WERI-Rb-1 (cell line): ENCODE results near the gene KCNMA1.

Experiments
- DNase-seq: peaks from one replicate; pipeline ENCODE4 v3.0.0-alpha.2; 2020
- H3K27ac ChIP-seq: fragments of 250-450 bp; sonication (Bioruptor Pico); 2 replicates; pipeline ENCODE4 v1.5.1; 2020; ENCODE audit warnings: mild to moderate bottlenecking, moderate library complexity
- H3K27me3 ChIP-seq: fragments of 250-450 bp; sonication (Bioruptor Pico); 2 replicates; pipeline ENCODE4 v1.5.1; 2021; ENCODE audit warnings: mild to moderate bottlenecking, low read depth, moderate library complexity; ENCODE audit not compliant: insufficient read depth, severe bottlenecking
- H3K36me3 ChIP-seq: fragments of 250-450 bp; sonication (Bioruptor Pico); 2 replicates; pipeline ENCODE4 v1.5.1; 2020; ENCODE audit warnings: mild to moderate bottlenecking, moderate library complexity
- H3K4me3 ChIP-seq: 2 replicates; pipeline ENCODE4 v1.5.1; 2011; ENCODE audit warnings: low read depth, mild to moderate bottlenecking, control low read depth, low read length
- H3K9me3 ChIP-seq: fragments of 250-450 bp; sonication (Bioruptor Pico); 2 replicates; pipeline ENCODE4 v1.5.1; 2021; ENCODE audit warnings: mild to moderate bottlenecking, moderate library complexity; ENCODE audit not compliant: severe bottlenecking
- CTCF ChIP-seq: IDR thresholded peaks from 2 replicates; pipeline ENCODE4 v1.5.1; 2011; ENCODE audit warnings: low read depth, mild to moderate bottlenecking, control low read depth, inconsistent platforms, low read length

The KCNMA1 gene

DNA sequence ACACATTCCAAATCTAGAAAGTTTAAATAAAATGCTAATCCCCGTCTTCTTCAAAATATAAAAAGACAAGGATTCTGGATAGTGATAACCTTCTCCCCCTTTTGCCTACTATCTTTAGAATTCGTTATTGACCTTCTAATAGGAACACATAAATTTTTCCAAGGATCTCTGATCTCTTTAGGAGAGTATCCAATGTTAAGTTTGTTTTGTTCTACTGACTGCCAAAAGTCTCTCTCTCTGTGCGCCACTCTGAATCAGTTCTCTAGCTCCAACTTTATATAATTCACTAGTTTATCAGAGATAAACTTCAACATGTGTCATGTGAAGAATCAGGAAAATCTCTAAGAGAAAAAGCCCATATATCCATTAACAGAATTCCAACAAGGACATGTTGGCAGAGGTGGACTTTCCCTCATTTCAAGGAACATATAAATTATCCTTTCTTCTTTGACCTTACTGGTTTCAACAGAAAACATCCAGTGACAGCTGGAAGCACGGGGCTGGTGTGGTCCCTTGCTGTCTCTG, 615.6 kb downstream of the KCNMA1 start:
- H3K27me3 ChIP-seq = no peaks in the 10 kb centered on the region
- no peak for TF ChIP-seq CTCF
- no peak overlapping the region for H3K4me3 ChIP-seq
- DNase-seq = no peak
- no peaks in the 10 kb centered on the region for H3K36me3 ChIP-seq
- H3K9me3 ChIP-seq = no peaks in the 10 kb centered on the region
- H3K27ac ChIP-seq = no peak overlapping the region

DNA sequence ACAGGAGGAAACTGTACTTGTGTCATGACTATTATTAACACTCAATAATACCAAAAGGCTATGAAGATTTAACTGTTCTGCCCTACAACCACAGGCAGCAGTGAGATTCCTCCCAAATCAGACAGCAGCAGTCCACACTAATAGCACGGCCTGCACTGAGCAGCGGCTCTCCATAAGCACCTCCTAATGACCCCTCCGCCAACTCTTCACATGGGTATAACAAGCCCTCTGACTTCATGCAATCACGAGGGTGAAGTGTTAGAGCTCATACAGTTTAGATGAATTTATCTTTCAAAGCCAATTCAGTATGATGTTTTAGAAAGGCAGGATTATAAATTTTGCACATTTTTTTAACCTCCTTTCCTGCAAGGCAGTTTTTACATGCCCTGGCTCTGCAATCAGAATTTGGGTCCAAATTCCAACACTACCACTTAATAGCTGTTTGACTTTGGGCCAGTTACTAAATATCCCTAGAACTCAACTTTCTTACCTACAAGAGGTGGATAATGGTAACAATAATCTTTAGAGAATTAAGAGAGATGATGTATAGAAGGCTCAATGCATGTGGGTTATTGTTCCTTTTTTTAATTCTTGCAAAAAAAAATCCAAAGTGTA, 617.1 kb downstream of the KCNMA1 start:
- Histone ChIP-seq H3K36me3 (no peaks in the 10 kb centered on the region), H3K4me3 (no peak overlapping the region), H3K27me3 (no peaks in the 10 kb centered on the region), H3K9me3 (no peaks in the 10 kb centered on the region), H3K27ac (no peak overlapping the region)
- no peak for TF ChIP-seq CTCF
- no peak for DNase-seq

GRCh38 chr10:77016855-77017254, 620.8 kb downstream of the KCNMA1 start:
- H3K36me3 ChIP-seq = no peaks in the 10 kb centered on the region
- no peak overlapping the region for H3K27ac ChIP-seq
- no peaks in the 10 kb centered on the region for H3K9me3 ChIP-seq
- no peak for TF ChIP-seq CTCF
- H3K4me3 ChIP-seq = no peak overlapping the region
- DNase-seq = no peak
- H3K27me3 ChIP-seq = no peaks in the 10 kb centered on the region

GRCh38 chr10:77016278-77016815, 621.3 kb downstream of the KCNMA1 start:
- Histone ChIP-seq H3K9me3 (no peaks in the 10 kb centered on the region), H3K27me3 (no peaks in the 10 kb centered on the region), H3K27ac (no peak overlapping the region), H3K36me3 (no peaks in the 10 kb centered on the region), H3K4me3 (no peak overlapping the region)
- DNase-seq = no peak
- TF ChIP-seq CTCF = no peak

- H3K27me3 ChIP-seq = no peaks in the 10 kb centered on the region
- no peak overlapping the region for H3K27ac ChIP-seq
- TF ChIP-seq CTCF = no peak
- DNase-seq = no peak
- H3K36me3 ChIP-seq = no peaks in the 10 kb centered on the region
- H3K4me3 ChIP-seq = no peak overlapping the region
- no peaks in the 10 kb centered on the region for H3K9me3 ChIP-seq
Measured at GRCh38 chr10:77015360-77015759, 622.2 kb downstream of the KCNMA1 start.
